OCI-LY7 (cell line): ENCODE results near the gene SLC39A7.

Experiments used
- CTCF ChIP-seq: fragments of 200-600 bp; sonication (generic); conservative IDR thresholded peaks from 2 replicates; pipeline ENCODE4 v1.5.1; 2014; ENCODE audit warnings: mild to moderate bottlenecking, antibody characterized with exemption, low read length, moderate library complexity, mixed read lengths
- EZH2phosphoT487 ChIP-seq: fragments of 200-600 bp; sonication (generic); IDR thresholded peaks from 2 replicates; pipeline ENCODE4 v1.6.1; 2018; ENCODE audit warnings: low read depth, borderline replicate concordance, mild to moderate bottlenecking, mixed run types, antibody characterized with exemption, low read length, moderate library complexity, mixed read lengths

GRCh38 chr6:33200219-33201146 lies at the start of gene SLC39A7, which contains the start of gene RXRB:
- TF ChIP-seq CTCF: no peak
- TF ChIP-seq EZH2phosphoT487: no peak
